K562 (cell line): Measurements from ENCODE around the gene CBLL1. TPM values are rescaled to one million over a fixed set of nuclear protein-coding genes. Genes with fewer than 3 reads are reported as not detected.
A peak's percentile ranks its signal among the peaks of the same experiment; 100 is the strongest.

Experiments used
- FOXA1 ChIP-seq: fragments of 450-650 bp; IDR thresholded peaks from 2 replicates; pipeline ENCODE4 v1.6.1; 2016; ENCODE audit warnings: mild to moderate bottlenecking, borderline replicate concordance
- GABPB1 ChIP-seq: sonication (generic); formaldehyde crosslinking; IDR thresholded peaks from 2 replicates; pipeline ENCODE4 v1.8.0; 2022; ENCODE audit warnings: mild to moderate bottlenecking, missing genetic modification reagents
- KAT2B ChIP-seq: IDR thresholded peaks from one replicate; pipeline ENCODE4 v1.6.1; 2012; ENCODE audit warnings: low read depth, mild to moderate bottlenecking, control low read depth, inconsistent platforms, low read length, moderate library complexity
- KLF6 ChIP-seq: fragments of 250-450 bp; sonication (Bioruptor Pico); IDR thresholded peaks from 2 replicates; pipeline ENCODE4 v1.4.0; 2020; ENCODE audit warnings: mild to moderate bottlenecking, moderate library complexity, borderline replicate concordance
- MAZ ChIP-seq, 2 experiments: fragments of 450-650 bp in 1 of 2; sonication (generic) in 1 of 2; formaldehyde crosslinking; IDR thresholded peaks in 1 of 2; conservative IDR thresholded peaks in 1 of 2; 2 replicates each; pipeline versions ENCODE4 v1.4.0 to v1.5.0; 2020; ENCODE audit warnings: mild to moderate bottlenecking in 1 of 2, missing genetic modification reagents in 1 of 2
- MTA1 ChIP-seq: fragments of 450-650 bp; IDR thresholded peaks from 2 replicates; pipeline ENCODE4 v1.6.1; 2017; ENCODE audit warnings: borderline replicate concordance
- NCOR1 ChIP-seq: fragments of 450-650 bp; IDR thresholded peaks from 2 replicates; pipeline ENCODE4 v1.6.1; 2016; ENCODE audit warnings: mild to moderate bottlenecking, moderate library complexity
- NR3C1 ChIP-seq: sonication (generic); formaldehyde crosslinking; IDR thresholded peaks from 2 replicates; pipeline ENCODE4 v1.8.1; 2022; ENCODE audit warnings: missing genetic modification reagents
- POLR2B ChIP-seq: fragments of 450-650 bp; IDR thresholded peaks from 2 replicates; pipeline ENCODE4 v1.6.1; 2018; ENCODE audit warnings: low read depth; ENCODE audit not compliant: partially characterized antibody
- RBBP5 ChIP-seq: fragments of 200-600 bp; sonication (generic); IDR thresholded peaks from 2 replicates; pipeline ENCODE4 v1.6.1; 2012; ENCODE audit warnings: borderline replicate concordance, mild to moderate bottlenecking, low read length, control low read depth, inconsistent platforms; ENCODE audit not compliant: insufficient read depth, poor library complexity, severe bottlenecking
- SRSF3 ChIP-seq: fragments of 200-400 bp; formaldehyde crosslinking; IDR thresholded peaks from 2 replicates; pipeline ENCODE4 v1.6.1; 2016; ENCODE audit warnings: mild to moderate bottlenecking, low read length, moderate library complexity; ENCODE audit not compliant: insufficient read depth
- TBL1XR1 ChIP-seq, 2 experiments: IDR thresholded peaks; 2 replicates each; pipeline ENCODE4 v1.6.1; 2012; ENCODE audit warnings: improper control_type of control experiment in 2 of 2, low read length in 2 of 2, mild to moderate bottlenecking in 1 of 2
- TFE3 ChIP-seq: fragments of 450-650 bp; formaldehyde crosslinking; IDR thresholded peaks from 2 replicates; pipeline ENCODE4 v1.4.0; 2020; ENCODE audit warnings: mild to moderate bottlenecking, mixed read lengths
- THAP12 ChIP-seq: fragments of 250-450 bp; sonication (Bioruptor Pico); IDR thresholded peaks from 2 replicates; pipeline ENCODE4 v1.9.0; 2021; ENCODE audit warnings: mild to moderate bottlenecking, inconsistent platforms
- TRIM24 ChIP-seq, 2 experiments: fragments of 450-650 bp; IDR thresholded peaks; 2 replicates each; pipeline ENCODE4 v1.6.1; 2016
- TRIM25 ChIP-seq: fragments of 450-650 bp; IDR thresholded peaks from 2 replicates; pipeline ENCODE4 v1.7.0; 2016; ENCODE audit warnings: borderline replicate concordance
- ZKSCAN3 ChIP-seq: fragments of 250-450 bp; sonication (Bioruptor Pico); IDR thresholded peaks from 2 replicates; pipeline ENCODE4 v1.4.0; 2020
- ZNF263 ChIP-seq: sonication (generic); formaldehyde crosslinking; IDR thresholded peaks from 2 replicates; pipeline ENCODE4 v1.8.0; 2022; ENCODE audit warnings: mild to moderate bottlenecking, missing genetic modification reagents, borderline replicate concordance
- ZNF274 ChIP-seq: IDR thresholded peaks from 2 replicates; pipeline ENCODE4 v1.6.1; 2011; ENCODE audit warnings: low read depth, mild to moderate bottlenecking, low read length, moderate library complexity, borderline replicate concordance
- ZNF408 ChIP-seq: fragments of 250-450 bp; sonication (Bioruptor Pico); IDR thresholded peaks from 2 replicates; pipeline ENCODE4 v1.4.0; 2020; ENCODE audit warnings: low read depth, mild to moderate bottlenecking, moderate library complexity
- ZNF57 ChIP-seq: fragments of 450-650 bp; formaldehyde crosslinking; IDR thresholded peaks from 2 replicates; pipeline ENCODE4 v1.4.0; 2020; ENCODE audit warnings: mild to moderate bottlenecking, moderate library complexity
- ZNF589 ChIP-seq: fragments of 200-800 bp; sonication (Bioruptor generic); IDR thresholded peaks from 2 replicates; pipeline ENCODE4 v1.6.1; 2016; ENCODE audit warnings: low read depth, missing genetic modification characterization, missing compliant biosample characterization
- polyA plus RNA-seq, 8 experiments: library from polyadenylated mRNA; depleted of rRNA in 4 of 8; stranded (reverse) in 5 of 8; unstranded in 3 of 8; fragments of >200 nt; fragmentation: Nextera tagmentation in 2 of 8; fragmentation: Illumina TruSeq in 1 of 8; extraction: Ambion mirVana in 2 of 8; extraction: Trizol in 1 of 8; gene quantifications; 2 replicates each; pipeline versions ENCODE4 v1.2.1 to v1.2.3, GENCODE V29; 2011 to 2014; ENCODE audit warnings: inconsistent platforms in 1 of 8, missing spikeins in 1 of 8
- total RNA-seq, 7 experiments: library from RNA; depleted of rRNA in 6 of 7; stranded (reverse); fragments of >200 nt in 6 of 7; fragmentation: Illumina TruSeq in 2 of 7; extraction: Trizol in 2 of 7; gene quantifications; 2 replicates each; pipeline versions ENCODE4 v1.2.1 to v1.2.3, GENCODE V29; 2011 to 2021; ENCODE audit warnings: low replicate concordance in 1 of 7
- TF ChIP-seq, protein P1 (sequence below): fragments of 450-650 bp; formaldehyde crosslinking; IDR thresholded peaks from 2 replicates; pipeline ENCODE4 v1.4.0; 2020; ENCODE audit warnings: mild to moderate bottlenecking

The CBLL1 gene
- total and polyA plus RNA-seq, 9 of the 15 experiments (the other 6 are each of a cell fraction or from before 2014, with no cell fraction given): 14.7 to 67.9 (median 35.4) TPM

- TF ChIP-seq GABPB1 (no peak; the same call in 1 of the 2 replicates), FOXA1 (no peak), ZNF274 (no peak), ZNF408 (CRISPR knock-in tag) (no peak), KAT2B (no peak), TRIM25 (no peak), NR3C1 (no peak), NCOR1 (0 out of 2 replicates have a peak, but pooled peaks have one; percentile 5), ZKSCAN3 (CRISPR knock-in tag) (no peak), THAP12 (CRISPR knock-in tag) (no peak), RBBP5 (no peak), ZNF57 (no peak), KLF6 (CRISPR knock-in tag) (no peak; the same call in 1 of the 2 replicates), SRSF3 (no peak), ZNF263 (no peak), TRIM24 (IDR thresholded peaks at IDR 0.05) (no peak), ZNF589 (CRISPR knock-in tag) (no peak), TBL1XR1 (IDR thresholded peaks at IDR 0.05; ENCODE audit: low read length in 2 of 2) (no peak), POLR2B (no peak), MAZ (CRISPR knock-in tag; conservative IDR thresholded peaks at IDR 0.05 in 1 of 2, IDR thresholded peaks at IDR 0.05 in 1 of 2) (peak in 1 of 2 experiments; percentile 44; a peak in 1 of 4 replicates), MTA1 (no peak), TFE3 (CRISPR knock-in tag) (no peak)
- TF ChIP-seq, protein P1, sequence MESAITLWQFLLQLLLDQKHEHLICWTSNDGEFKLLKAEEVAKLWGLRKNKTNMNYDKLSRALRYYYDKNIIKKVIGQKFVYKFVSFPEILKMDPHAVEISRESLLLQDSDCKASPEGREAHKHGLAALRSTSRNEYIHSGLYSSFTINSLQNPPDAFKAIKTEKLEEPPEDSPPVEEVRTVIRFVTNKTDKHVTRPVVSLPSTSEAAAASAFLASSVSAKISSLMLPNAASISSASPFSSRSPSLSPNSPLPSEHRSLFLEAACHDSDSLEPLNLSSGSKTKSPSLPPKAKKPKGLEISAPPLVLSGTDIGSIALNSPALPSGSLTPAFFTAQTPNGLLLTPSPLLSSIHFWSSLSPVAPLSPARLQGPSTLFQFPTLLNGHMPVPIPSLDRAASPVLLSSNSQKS (CRISPR knock-in tag): no peak
These were observed 18.7 kb upstream of the CBLL1 start (continued) for GRCh38 chr7:107725138-107725740.
